ENCODE results near the gene CCNK. TPM values are rescaled to one million over a fixed set of nuclear protein-coding genes. Genes with fewer than 3 reads are reported as not detected.

CCNK gene
- total and polyA plus RNA-seq, 10 of the 15 experiments (the other 5 are each of a cell fraction or from before 2014, with no cell fraction given): 10.8 to 88.0 (median 22.5) TPM

DNA sequence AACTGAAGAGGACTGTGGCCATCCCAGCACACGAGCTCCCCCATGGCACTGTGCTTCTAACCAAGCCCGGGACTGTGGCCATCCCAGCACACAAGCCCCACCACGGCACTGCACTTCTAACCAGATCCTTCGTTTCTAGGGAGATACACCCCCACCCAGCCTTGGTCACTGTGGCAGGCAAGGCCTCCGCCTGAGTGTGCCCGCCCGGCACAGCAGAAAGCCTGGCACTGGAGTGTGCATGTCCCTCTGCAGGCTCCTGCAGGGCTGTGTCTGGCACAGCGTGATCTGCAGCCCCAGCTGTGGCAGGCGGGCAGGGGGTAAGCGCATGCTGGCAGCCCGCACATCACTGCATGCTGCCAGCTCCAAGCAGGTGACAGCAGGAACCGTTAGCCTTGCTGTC lies 73.0 kb downstream of the CCNK start (continued):
- no peak for TF ChIP-seq ZNF622 (IDR thresholded peaks at IDR 0.05)
- TF ChIP-seq SIN3A (IDR thresholded peaks at IDR 0.05; ENCODE audit: low read depth, low read length): no peak
- TF ChIP-seq, protein P1, sequence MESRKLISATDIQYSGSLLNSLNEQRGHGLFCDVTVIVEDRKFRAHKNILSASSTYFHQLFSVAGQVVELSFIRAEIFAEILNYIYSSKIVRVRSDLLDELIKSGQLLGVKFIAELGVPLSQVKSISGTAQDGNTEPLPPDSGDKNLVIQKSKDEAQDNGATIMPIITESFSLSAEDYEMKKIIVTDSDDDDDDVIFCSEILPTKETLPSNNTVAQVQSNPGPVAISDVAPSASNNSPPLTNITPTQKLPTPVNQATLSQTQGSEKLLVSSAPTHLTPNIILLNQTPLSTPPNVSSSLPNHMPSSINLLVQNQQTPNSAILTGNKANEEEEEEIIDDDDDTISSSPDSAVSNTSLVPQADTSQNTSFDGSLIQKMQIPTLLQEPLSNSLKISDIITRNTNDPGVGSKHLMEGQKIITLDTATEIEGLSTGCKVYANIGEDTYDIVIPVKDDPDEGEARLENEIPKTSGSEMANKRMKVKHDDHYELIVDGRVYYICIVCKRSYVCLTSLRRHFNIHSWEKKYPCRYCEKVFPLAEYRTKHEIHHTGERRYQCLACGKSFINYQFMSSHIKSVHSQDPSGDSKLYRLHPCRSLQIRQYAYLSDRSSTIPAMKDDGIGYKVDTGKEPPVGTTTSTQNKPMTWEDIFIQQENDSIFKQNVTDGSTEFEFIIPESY (IDR thresholded peaks at IDR 0.05): no peak
- TF ChIP-seq EED (IDR thresholded peaks at IDR 0.05; ENCODE audit: low read depth): no peak
- TF ChIP-seq ZZZ3 (IDR thresholded peaks at IDR 0.05; ENCODE audit: control insufficient read depth, insufficient read length, low read depth): no peak
- TF ChIP-seq NR2C2 (IDR thresholded peaks at IDR 0.05; ENCODE audit: borderline replicate concordance, control insufficient read depth, insufficient read length, low read depth): no peak

DNA sequence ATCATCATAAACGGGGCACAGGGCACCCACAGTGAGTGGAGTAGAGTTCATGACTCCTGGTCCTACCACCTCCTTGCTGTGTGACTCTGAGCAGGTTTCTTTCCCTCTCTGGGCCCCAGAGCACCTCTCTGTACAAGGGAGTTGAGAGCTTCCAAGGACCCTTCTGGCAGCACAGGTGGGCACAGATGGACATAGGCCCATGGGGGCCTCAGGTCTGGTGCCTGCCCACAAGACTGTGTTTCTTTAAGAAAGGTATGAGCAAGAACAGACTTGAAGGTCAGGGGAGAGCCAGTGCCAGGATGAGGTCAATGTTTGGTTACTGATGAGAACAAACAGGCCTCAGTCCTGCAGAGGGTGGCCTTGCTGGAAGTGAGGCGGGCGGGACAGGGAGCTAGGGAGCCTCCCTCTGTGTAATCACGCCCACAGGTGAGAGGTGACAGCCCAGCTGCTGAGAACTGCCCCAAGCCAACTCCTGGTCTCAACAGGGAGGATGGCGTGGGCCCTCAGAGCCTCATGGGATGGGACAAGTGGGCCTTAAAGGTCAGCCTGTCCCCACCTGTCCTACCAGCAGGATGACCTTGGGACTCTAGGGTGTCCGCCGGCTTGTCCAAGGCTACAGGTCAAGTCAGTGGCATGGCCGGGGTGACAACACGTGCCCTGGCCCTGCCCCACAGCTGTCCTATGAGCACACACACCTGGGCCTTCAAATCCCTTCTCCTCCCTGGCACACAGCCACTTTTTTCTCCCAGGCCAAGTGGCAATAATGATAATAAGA lies 73.7 kb downstream of the CCNK start:
- in situ Hi-C loops (cut with MboI) (no loop called here), intact Hi-C loops (cut with micrococcal nuclease; ENCODE audit: unreplicated experiment) (no loop called here)
- no peaks in the 10 kb centered on the region for H4K20me1 ChIP-seq (ENCODE audit: control insufficient read depth, insufficient read depth)
- BruUV-seq (replicated peaks): no TSS peak
- no peak overlapping the region for H3K4me3 ChIP-seq
- no peaks in the 10 kb centered on the region for H3K79me2 ChIP-seq (ENCODE audit: control insufficient read depth, insufficient read depth, low read length)
- no peaks in the 10 kb centered on the region for H3K9me3 ChIP-seq (replicated peaks; ENCODE audit: control insufficient read depth, insufficient read depth, low read length)
- ATAC-seq (no peak), FAIRE-seq (no peak), DNase-seq (ENCODE audit: low read depth, low spot score) (no peak)
- H3K4me1 ChIP-seq (ENCODE audit: control insufficient read depth, insufficient read depth, low read length): 0 out of 2 replicates have a peak, but pooled peaks cover 2% of the 10 kb centered on the region
- H3K27me3 ChIP-seq (replicated peaks in 1 of 2; ENCODE audit: control insufficient read depth in 2 of 2, insufficient read depth in 2 of 2, low read length in 1 of 2): no peaks in the 10 kb centered on the region
- H3K4me2 ChIP-seq (ENCODE audit: control insufficient read depth, insufficient read depth): no peak overlapping the region
- ChIA-PET CTCF (interaction anchor here (1.2 kb wide), 1 partner anchor 73 kb away, joined by 4 read pairs; no protein-coding TSS in a partner anchor), SMC1A (ENCODE audit: uncharacterized antibody, unreplicated experiment) (no interaction called here), RAD21 (ENCODE audit: unreplicated experiment) (no interaction called here), POLR2A (no interaction called here)
- no peaks in the 10 kb centered on the region for H3K36me3 ChIP-seq (ENCODE audit: control insufficient read depth in 2 of 2, insufficient read depth in 2 of 2, low read length in 1 of 2)
- no peak overlapping the region for H3K9ac ChIP-seq (ENCODE audit: control insufficient read depth, insufficient read depth, low read length)
- 30% methylated on average over 9 of the region's 9 CpGs for WGBS (ENCODE audit: insufficient coverage, insufficient replicate concordance, low lambda C conversion rate, missing lambda C conversion rate)
- no peak overlapping the region for H2AFZ ChIP-seq (ENCODE audit: control insufficient read depth, low read depth, low read length)
- H3K27ac ChIP-seq (ENCODE audit: control insufficient read depth, insufficient read depth): no peak overlapping the region
- TF ChIP-seq CREM (IDR thresholded peaks at IDR 0.05; ENCODE audit: low read depth) (no peak), TARDBP (IDR thresholded peaks at IDR 0.05; ENCODE audit: borderline replicate concordance) (no peak), ETV6 (conservative IDR thresholded peaks at IDR 0.05 in 1 of 2, IDR thresholded peaks at IDR 0.05 in 1 of 2; ENCODE audit: borderline replicate concordance in 1 of 2, low read depth in 1 of 2) (no peak), KLF5 (IDR thresholded peaks at IDR 0.05; ENCODE audit: partially characterized antibody) (no peak), NFIC (IDR thresholded peaks at IDR 0.05; ENCODE audit: low read depth, low read length) (no peak), CBX5 (IDR thresholded peaks at IDR 0.05; ENCODE audit: low read depth) (no peak), CBFB (IDR thresholded peaks at IDR 0.05; ENCODE audit: low read depth) (no peak), ZNF207 (IDR thresholded peaks at IDR 0.05; ENCODE audit: borderline replicate concordance) (no peak), EZH2 (IDR thresholded peaks at IDR 0.05; ENCODE audit: borderline replicate concordance, control insufficient read depth, low read depth, low read length) (no peak), SRF (IDR thresholded peaks at IDR 0.05; ENCODE audit: low read depth in 2 of 2, low read length in 2 of 2) (no peak), NR2F1 (conservative IDR thresholded peaks at IDR 0.05) (no peak)
- TF ChIP-seq, protein P2, sequence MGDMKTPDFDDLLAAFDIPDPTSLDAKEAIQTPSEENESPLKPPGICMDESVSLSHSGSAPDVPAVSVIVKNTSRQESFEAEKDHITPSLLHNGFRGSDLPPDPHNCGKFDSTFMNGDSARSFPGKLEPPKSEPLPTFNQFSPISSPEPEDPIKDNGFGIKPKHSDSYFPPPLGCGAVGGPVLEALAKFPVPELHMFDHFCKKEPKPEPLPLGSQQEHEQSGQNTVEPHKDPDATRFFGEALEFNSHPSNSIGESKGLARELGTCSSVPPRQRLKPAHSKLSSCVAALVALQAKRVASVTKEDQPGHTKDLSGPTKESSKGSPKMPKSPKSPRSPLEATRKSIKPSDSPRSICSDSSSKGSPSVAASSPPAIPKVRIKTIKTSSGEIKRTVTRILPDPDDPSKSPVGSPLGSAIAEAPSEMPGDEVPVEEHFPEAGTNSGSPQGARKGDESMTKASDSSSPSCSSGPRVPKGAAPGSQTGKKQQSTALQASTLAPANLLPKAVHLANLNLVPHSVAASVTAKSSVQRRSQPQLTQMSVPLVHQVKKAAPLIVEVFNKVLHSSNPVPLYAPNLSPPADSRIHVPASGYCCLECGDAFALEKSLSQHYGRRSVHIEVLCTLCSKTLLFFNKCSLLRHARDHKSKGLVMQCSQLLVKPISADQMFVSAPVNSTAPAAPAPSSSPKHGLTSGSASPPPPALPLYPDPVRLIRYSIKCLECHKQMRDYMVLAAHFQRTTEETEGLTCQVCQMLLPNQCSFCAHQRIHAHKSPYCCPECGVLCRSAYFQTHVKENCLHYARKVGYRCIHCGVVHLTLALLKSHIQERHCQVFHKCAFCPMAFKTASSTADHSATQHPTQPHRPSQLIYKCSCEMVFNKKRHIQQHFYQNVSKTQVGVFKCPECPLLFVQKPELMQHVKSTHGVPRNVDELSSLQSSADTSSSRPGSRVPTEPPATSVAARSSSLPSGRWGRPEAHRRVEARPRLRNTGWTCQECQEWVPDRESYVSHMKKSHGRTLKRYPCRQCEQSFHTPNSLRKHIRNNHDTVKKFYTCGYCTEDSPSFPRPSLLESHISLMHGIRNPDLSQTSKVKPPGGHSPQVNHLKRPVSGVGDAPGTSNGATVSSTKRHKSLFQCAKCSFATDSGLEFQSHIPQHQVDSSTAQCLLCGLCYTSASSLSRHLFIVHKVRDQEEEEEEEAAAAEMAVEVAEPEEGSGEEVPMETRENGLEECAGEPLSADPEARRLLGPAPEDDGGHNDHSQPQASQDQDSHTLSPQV (IDR thresholded peaks at IDR 0.05): no peak

Measured in GM12878 (cell line).